GM21515 (cell line): ENCODE measurements around the gene PTPRM.

Experiments
- ATAC-seq: cut with Tn5 transposase; IDR thresholded peaks from one replicate; pipeline ENCODE4 v1.9.1; 2021; ENCODE audit not compliant: unreplicated experiment

The PTPRM gene

DNA sequence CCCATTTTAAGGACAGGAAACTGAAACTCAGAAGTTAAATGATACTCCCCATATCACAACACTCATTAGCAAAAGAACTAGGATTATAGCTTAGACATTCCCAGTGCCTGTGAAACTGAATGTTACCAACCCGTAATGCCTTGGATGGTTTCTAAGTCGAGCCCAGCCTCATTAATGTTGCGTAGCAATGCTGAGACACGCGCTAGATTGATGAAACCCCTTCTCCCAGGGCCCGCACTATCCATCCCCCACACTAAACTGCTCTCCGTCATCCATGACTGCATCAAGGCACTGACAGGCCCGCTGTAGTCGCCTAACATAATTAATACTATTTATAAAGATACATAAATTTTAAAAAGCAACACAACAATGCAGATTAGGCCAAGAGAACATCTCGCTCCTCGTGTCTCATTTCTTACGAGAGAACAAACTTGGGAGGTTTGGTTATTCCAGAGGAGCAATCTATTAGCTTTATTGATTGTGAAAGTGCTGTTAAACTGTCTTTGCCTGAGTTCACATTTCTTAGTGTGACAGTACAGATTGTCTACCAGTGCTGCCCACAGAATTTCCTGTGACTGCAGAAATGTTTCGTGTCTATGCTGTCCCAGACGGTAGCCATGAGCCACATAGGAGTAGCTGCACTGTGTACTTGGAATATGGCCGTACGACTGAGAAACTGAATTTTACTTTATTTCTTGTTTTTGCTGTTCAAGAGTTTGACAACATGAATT is 729.9 kb downstream of the PTPRM start:
- ATAC-seq: no peak

DNA sequence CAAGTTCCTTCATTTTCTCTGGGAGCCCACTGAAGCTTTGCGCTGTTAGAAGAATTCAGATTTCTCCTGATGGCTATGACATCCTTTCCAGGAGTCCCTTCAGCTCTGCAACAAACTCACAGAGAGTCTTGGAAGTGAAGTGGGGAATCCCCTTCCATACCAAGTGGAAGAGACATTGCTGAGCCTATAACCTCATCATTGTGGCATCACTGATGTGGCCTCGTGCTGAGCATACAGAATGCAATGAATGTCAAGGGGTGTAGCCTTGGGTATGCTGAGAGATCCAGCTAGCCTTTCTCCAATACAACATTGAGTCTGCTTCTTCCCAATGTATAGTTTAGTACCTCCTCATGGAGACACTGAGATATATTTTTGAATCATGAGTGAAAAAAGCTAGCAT is 731.1 kb downstream of the PTPRM start:
- no peak for ATAC-seq

DNA sequence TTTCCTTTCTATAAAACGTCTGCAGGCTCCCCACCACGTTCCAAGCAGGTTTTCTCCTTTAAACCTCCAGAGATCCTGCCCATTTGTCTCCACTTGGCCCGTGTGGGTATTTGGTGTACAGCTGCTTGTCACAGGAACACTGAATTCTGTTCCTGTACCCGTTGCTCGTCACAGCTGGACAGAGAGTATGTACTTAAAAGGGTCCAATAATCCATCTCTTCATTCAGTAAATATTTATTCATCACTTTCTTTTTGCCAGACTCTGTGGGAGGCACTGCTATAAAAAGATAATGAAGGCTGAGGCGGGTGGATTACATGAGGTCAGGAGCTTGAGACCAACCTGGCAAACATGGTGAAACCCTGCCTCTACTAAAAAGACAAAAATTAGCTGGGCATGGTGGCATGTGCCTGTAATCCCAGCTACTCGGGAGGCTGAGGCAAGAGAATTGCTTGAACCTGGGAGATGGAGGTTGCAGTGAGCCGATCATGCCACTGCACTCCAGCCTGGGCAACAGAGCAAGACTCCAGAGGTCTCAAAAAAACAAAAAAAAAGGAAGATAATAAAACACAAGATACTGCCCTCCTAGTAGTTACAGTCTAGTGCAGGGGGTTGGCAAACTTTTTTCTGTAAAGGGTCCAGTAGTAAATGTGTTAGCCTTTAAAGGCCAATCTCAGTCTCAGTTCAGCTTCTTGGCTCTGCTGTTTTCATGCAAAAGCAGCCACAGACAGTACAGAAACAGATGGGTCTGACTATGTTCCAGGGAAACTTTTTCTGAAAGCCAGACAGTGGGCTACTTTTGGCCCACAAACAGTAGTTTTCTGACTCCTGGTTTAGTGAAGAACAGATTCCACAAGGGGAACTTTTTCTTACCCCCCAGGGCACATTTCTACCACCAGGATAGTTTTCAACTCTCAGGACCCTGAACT is 732.2 kb downstream of the PTPRM start:
- ATAC-seq: no peak

DNA sequence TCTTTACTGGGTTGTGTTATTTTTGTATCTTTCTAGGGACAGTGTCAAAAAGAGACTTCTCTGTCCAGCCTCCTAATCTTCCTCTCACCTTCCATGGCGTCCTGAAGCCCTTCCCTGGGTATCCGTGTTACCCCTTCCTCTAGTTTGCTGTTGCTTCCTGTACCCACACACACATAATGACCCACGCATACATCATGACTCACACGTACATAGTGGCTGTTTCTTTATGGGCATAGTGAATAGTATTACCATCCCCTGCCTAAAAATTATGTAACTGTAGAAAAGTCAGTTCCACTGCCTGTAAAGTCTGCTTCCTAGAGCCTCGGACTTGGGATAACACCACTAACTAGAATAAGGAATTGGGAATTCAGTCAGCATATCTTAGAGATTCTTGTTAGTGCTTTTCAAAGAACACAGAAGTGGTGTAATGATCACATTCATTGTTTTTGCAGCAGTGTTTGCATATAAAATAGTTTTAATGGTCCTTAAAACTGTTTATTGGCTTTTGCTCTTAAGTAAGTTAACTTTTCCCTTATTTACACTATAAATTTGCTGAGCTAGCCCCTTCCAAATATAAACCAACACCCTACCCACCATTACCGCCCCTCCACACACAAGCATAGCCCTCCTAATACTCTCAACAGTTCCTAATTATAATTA is 733.8 kb downstream of the PTPRM start:
- no peak for ATAC-seq

DNA sequence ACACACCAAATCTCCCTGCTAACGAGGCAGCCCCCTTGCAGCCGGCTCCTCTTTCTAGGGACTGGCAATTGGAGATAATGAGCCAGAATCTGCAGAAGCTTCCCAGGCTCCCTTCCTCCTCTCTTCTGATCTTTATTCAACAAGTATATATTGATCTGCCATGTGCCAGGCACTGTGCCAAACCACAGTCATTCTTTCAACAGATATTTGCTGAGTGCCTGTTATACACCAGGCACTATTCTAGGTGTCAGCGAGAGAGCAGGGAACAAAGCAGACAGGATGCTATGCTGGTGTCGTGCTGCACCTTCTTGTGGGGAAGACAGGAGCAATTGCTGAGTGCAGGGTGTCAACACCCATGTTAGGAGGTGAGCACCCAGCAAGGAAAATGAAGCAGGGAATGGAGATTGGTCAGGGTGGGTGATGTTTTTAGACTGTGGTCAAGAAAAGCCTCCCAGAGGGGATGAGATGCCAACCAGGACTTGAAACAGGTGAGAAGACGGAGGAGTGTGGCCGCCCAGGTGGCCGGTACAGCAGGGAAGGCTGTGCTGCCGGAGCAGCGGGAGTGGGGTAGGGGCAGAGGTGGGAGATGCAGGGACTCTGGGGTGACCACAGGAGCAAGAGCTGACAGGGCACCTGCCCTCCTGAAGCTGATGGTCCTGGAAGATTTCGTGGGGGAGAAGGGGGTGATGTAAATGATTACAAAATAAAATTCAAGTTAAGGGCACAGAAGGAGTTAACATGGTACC is 734.5 kb downstream of the PTPRM start:
- no peak for ATAC-seq

DNA sequence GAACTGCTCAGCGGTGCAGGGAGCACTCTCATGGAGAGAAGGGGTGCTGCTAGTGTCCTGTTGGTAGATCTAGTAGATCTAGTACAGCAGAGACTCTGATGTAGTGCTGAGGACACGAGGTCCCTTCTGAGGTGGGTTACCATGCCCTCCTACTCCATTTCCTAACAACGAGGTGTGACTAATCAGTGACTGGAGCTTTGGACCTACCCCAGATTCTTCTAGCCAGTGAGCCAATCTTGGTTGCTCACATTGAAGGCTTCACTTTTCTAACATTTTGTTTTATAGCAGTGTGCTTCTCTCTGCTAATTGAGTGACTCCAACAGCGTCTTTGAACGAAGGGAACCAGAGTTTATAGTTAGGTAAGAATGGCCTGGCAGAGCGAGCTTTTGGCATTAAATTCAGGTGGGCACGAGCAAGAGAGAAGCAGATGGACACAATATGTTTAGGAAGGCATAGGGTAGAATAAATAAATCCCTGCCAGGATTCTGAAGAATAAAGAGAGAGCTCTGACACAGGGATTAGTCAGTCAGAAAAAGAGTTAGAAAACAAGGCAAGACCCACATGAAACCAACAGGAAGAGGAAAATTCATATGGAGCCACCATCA is 736.1 kb downstream of the PTPRM start:
- ATAC-seq: no peak

DNA sequence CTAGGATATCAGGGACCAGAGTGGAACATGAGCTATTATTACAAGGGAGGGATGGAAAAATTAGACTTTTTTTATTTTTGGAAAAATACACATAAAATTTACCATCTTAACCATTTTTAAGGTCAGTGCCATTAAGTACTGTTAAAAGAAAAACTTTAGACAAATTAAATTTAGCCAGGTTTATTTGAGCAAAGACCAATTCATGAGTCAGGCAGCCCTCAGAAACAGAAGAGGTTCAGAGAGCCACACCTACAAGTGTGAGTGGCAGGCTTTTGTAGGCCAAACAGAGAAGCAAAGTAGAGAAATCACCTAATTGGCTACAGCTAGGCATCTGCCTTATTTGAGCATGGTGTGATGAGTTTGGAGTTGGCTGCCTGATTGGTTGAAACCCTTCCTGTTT is 740.8 kb downstream of the PTPRM start:
- ATAC-seq: no peak

DNA sequence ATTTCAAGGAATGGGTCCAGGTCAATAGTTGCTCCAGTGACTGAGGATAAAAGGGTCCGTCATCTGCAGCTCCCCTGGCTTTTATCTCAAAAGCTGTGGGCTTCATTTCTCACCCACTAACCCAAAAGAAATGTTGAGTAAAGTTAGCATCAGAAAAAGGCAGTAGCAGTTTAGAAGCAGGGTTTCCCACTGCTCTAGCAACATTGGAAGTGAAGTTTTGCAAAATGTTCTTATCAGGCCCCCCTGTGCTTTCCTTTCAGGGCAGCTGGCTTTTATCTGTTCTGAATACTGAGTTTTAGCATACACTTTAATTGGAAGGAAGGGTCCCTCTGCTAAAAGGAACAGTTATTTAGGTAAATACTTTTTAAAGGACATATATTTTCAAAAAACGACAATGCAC is 745.9 kb downstream of the PTPRM start:
- no peak for ATAC-seq

DNA sequence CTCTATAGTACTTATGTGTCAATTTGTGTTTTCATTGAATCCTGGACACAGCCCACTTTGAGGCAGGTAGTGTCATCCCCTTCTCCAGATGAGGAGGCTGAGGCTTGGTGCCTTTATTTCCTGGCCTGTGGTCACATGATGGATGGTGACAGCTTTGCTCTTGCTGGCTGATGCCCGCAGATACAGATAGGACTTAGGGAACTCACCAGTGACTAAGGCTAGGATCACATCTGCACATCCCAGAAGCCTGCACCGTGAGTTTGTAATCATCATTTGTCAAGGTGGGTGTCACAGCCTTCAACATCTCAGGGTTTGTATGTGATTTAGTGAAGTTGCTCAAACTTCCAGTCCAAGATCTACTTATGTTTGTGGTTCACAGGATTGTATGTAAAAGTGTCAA is 747.0 kb downstream of the PTPRM start:
- ATAC-seq: no peak

DNA sequence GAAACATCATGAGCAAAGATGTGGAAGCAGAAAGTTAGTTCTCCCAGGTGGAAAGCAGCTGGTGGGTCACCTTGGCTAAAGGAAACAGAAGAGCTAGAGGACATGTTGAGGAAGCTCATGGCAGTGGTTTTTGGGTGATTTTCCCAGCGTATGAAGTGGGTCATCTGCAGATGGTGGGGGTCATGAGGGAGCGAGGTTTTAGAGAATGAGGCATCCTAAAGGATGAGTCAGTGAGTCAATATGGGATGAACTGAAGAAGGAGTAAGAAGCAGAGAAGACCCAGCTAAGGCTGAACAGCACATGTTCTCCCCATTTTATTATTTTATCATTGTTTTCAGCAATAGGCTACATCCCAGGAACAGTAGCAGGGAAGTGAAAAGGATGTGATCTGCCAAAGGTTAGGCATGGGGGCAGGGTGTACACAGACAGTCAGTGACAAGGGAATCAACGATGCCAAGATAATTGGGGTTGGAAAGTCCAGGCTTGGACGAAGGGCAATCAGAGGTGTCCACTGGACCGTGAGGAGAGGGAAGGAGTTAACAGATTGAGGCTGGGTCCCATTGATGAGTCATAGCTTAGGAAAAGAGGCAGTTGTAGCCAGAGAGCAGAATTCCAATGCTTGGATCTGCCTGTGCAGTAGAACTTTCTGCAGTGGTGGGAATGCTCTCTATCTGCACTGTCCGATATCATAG is 752.8 kb downstream of the PTPRM start:
- no peak for ATAC-seq

DNA sequence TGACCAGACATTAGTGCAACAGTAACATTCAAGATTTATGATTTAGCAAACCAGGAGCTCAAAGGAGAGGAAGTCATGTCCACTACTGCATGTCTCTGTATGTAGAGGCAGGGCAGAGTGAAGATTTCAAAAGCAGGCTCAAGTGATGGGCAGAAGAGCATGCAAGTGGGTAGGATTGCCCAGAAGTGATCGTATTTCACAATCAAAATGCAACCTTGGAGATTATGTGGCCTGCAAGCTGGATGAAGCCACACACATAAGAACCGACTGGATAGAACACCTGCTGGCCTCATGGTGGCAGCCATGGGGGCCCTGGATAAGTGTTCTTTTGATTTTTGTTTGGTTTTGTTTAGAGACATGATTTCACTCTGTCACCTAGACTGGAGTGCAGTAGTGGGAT is 755.4 kb downstream of the PTPRM start:
- no peak for ATAC-seq

DNA sequence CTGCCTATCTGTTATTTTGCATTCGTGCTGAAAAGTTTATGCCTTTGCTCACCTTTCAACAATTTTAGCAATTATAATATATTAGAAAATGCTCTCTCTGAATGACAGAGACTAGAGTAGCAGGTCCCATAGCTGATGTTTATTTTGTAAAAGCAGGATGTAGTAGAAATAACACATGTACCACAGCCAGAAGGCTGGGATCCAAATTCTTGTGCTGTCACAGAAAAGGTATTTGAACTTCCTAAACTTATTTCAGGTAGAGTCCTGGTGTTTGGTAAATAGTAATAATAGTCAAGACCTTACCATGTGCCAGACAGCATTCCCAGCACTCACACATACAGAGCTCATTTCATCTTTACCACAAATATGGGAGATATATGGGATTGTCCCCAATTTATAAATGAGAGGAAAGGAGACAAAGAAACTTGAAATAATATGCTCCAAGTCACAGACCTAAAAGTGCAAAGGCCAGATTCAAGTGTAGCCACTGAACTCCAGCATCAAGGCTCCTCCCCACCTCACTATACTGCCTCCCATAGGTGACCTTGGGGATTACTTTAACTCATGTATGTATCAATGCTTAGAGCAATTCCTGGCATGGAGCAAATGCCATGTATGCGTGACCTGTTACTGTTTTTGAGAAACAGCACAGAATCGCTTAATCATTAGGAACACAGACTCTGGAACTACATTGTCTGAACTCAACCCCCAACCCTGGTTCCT is 757.4 kb downstream of the PTPRM start:
- ATAC-seq: no peak

DNA sequence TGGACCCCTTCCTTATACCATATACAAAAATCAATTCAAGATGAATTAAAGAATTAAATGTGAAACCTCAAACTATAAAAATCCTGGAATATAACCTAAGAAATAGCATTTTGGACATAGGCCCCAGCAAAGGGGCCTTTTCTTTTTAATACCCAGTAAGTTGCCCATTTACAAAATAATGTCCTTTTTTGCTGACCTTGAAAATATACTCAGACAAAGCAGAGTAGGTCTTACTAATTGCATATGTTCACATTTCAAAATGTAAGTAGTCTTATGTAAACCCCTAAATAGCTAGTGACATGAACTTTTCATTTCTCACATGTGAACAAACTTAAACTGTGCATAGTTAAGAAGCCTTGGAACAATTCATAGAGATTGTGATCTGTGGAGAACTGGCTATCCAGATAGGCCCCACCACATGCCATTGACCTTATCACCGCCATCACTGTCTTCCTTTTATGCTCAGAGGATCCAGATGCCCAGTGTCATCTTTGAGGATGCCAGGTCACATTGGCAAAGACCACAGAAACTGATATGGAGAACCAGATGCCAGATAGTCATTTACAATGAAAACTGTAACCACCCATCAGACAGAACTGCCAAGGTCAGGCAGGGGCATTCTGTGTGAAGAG is 759.8 kb downstream of the PTPRM start:
- ATAC-seq: no peak

DNA sequence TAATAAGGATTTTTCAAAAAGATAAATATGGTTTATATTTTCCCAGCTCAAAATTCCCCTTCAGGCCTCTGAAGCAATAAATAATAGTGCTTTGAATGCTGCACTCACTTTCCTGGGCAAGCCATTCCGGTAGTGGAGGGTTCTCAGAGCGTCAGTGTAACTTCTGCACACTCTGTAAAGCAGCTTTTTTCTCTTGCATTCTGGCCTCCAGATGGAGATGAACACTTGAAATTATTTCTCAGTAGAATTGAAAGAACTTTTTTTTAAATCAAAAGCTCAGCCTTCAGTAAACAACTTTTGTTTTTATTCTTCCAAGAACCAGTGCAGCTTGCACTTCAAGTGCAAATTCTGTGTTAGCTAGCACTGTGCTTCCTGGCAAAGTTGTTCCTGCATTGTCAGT is 761.0 kb downstream of the PTPRM start:
- ATAC-seq: no peak

DNA sequence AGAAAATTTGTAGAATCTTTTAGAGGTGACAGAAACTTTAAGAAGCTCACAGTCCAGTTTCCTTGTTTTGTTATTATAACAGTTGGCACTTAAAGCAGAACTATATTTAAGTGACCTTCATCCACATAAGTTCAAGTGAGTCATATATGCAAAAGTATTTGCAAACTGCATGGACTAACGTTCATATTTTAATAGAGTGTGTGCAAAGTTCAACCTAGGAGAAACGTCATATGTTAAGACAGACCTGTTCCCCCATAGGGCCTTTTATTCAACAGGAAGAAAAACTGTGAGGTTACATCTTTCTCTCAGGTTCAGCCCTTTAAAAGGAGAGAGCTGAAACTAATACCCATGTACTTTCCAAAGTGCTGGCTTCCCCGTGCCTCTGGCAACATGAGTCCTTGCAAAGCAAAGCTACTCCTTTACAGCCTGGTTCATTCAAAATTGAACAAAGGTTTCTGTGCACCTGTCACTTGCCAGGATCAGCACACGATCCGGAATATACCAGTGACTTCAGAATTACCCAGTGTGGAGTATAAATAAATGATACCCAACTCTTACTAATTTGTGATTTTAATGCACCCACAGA is 762.2 kb downstream of the PTPRM start:
- no peak for ATAC-seq

DNA sequence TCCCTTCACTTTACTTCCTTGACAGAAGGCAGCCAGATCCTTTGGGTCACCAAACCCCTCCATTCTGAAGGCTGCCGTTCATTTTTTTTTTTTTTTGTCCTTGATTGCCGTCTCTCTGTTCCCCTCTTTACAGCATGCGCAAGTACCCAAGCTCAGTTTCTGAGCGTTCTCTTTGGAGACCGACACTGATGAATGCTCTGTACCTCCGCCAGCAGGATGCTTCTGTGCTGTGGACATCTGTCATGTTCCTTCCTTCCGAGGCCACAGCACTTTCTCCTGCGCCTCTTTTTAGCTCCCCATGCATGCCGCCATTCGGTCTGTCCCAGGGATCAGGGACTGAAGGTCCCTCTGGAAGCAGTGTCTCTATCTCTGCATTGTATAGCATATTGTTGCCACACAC is 763.5 kb downstream of the PTPRM start:
- no peak for ATAC-seq

DNA sequence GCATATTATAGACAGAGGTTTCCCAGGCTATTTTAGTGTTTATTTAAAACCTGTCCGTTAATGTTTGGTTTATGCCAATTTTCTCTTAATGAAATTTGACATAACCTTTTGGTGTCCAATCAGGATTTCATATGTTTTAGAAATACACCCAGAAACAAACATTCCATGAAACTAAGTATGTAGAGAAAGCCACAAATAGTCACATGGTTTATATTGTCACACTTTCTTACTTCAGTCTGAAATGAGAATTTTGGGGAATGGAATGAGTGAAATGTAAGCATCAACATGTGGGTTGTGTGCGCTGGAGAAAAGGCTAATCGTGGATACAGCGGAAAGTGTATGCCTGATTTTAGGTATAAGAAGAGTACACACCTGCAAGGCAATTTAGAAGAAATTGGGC is 765.2 kb downstream of the PTPRM start:
- ATAC-seq: no peak

DNA sequence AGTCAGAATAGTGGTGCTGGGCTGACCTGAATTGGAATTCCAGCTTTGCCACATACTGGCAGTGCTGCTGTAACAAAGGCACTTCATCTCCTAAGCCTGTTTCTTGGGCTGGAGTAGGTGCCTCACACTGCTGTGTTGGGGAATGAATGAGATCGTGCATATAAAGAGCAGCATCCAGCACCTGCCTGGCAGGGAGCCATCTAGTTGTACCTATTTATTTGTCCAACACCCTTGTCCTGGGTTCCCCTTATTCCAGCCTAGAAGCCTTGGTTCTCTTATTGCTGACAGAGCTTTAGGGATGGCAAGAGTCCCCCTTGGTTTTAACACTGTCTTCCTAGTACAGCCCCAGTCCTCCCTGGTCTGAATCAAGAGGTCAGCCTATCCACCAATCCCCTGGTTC is 766.8 kb downstream of the PTPRM start:
- ATAC-seq: no peak

DNA sequence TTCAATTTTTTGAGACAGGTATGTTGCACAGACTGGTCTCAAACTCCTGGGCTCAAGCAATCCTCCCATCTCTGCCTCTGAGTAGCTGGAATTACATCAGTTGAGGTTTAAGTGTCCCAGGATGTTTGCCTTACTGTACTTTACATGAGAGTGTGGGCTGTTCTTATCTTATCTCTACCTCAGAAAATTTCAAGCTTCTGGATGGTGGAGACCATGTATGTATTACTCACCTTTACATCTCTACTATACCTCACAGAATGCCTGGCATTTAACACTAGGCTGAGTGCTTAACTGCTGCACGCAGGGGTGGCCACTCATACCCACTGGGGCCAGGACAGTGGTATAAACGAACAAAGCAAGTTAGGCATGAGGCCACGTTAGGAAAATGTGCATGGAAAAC is 770.1 kb downstream of the PTPRM start:
- no peak for ATAC-seq
